Stimulated activated CD8-positive, alpha-beta memory T cell treated with anti-CD3 and anti-CD28 coated beads, Interleukin-7, amount 100 ng/mL, for 1 hour (primary cell): ENCODE measurements around the gene KIF5A.

ENCODE experiments used
- DNase-seq, 2 donors: peaks; one replicate each; pipeline ENCODE4 v3.0.0-alpha.2; 2020; ENCODE audit warnings: low read depth in 2 of 2

The KIF5A gene

GRCh38 chr12:57535764-57536596, 13.9 kb upstream of the KIF5A start:
- no peak for DNase-seq

- DNase-seq, result no peak
Measured at GRCh38 chr12:57536597-57536942, 13.3 kb upstream of the KIF5A start.

GRCh38 chr12:57539134-57539768, 10.6 kb upstream of the KIF5A start:
- DNase-seq, result no peak

- DNase-seq, result no peak
Measured at GRCh38 chr12:57541001-57541400, 8.8 kb upstream of the KIF5A start.

- DNase-seq, result no peak
Measured at GRCh38 chr12:57541717-57542116, 8.1 kb upstream of the KIF5A start.

- no peak for DNase-seq
Measured at GRCh38 chr12:57543581-57543980, 6.3 kb upstream of the KIF5A start.

GRCh38 chr12:57545809-57546437, 3.9 kb upstream of the KIF5A start:
- no peak for DNase-seq

- peak; percentile 70 to 76 for DNase-seq
Measured at GRCh38 chr12:57546438-57547287, 3.2 kb upstream of the KIF5A start, which contains the start of gene DCTN2. DCTN2 (minus strand) TSS chr12:57547192; CDS start chr12:57547063, 129 bp downstream.

GRCh38 chr12:57547288-57548012, 2.4 kb upstream of the KIF5A start:
- DNase-seq, result no peak

GRCh38 chr12:57548013-57548315, 1.9 kb upstream of the KIF5A start:
- no peak for DNase-seq

- DNase-seq, result no peak
Measured at GRCh38 chr12:57548488-57548887, 1.4 kb upstream of the KIF5A start.

- no peak for DNase-seq
Measured at GRCh38 chr12:57549203-57549908, 488 bp upstream of the KIF5A start.

GRCh38 chr12:57550641-57551549, 1.1 kb downstream of the KIF5A start:
- DNase-seq, result no peak

GRCh38 chr12:57551637-57552305, 1.9 kb downstream of the KIF5A start:
- no peak for DNase-seq

GRCh38 chr12:57552306-57552651, 2.4 kb downstream of the KIF5A start:
- no peak for DNase-seq

- DNase-seq, result no peak
Measured at GRCh38 chr12:57552835-57553313, 3.0 kb downstream of the KIF5A start.

GRCh38 chr12:57553343-57554202, 3.7 kb downstream of the KIF5A start:
- no peak for DNase-seq

GRCh38 chr12:57554453-57554852, 4.6 kb downstream of the KIF5A start:
- no peak for DNase-seq
